H1 (cell line): Measurements from ENCODE around the gene PAK6. TPM values are rescaled to one million over a fixed set of nuclear protein-coding genes. Genes with fewer than 3 reads are reported as not detected.

ENCODE experiments used
- ATF2 ChIP-seq: IDR thresholded peaks from 2 replicates; pipeline ENCODE4 v1.6.1; 2012; ENCODE audit warnings: low read length, inconsistent platforms
- RNF2 ChIP-seq: fragments of 200-900, 300-1000 bp; sonication (generic); IDR thresholded peaks from 2 replicates; pipeline ENCODE4 v1.7.1; 2016; ENCODE audit warnings: borderline replicate concordance, low read depth, mild to moderate bottlenecking, antibody characterized with exemption, low read length; ENCODE audit not compliant: poor library complexity, severe bottlenecking; ENCODE audit errors: missing control alignments
- polyA plus RNA-seq, 7 experiments: library from polyadenylated mRNA; depleted of rRNA in 3 of 7; stranded (reverse) in 5 of 7; unstranded in 2 of 7; fragments of >200 nt in 5 of 7; fragments of 200-250 nt in 2 of 7; gene quantifications; 1 replicate in 5 of 7; 2 replicates in 1 of 7; 4 replicates in 1 of 7; pipeline versions ENCODE4 v1.2.1 to v1.2.3, GENCODE V29; 2011 to 2013; ENCODE audit warnings: missing spikeins in 2 of 7, mixed read lengths in 2 of 7
- total RNA-seq: library from RNA; stranded (reverse); fragmentation: NEBNext Ultra II Directional; extraction: Animal tissue kit (Norgen Biotek cat#: 25700); gene quantifications from 2 replicates; pipeline ENCODE4 v1.2.1, GENCODE V29; 2021

The PAK6 gene
- total and polyA plus RNA-seq, 2 of the 8 experiments (the other 6 are each of a cell fraction or from before 2014, with no cell fraction given): 6.9 to 9.4 TPM

GRCh38 chr15:40238532-40239403 is at the start of gene PAK6 (continued):
- TF ChIP-seq ATF2 (no peak), RNF2 (no peak)
- TF ChIP-seq, all 59 proteins: peak for 13
